H9 (cell line): ENCODE data around the gene RRP9. TPM values are rescaled to one million over a fixed set of nuclear protein-coding genes. Genes with fewer than 3 reads are reported as not detected.

ENCODE experiments used
- DNase-seq: peaks from one replicate; pipeline ENCODE4 v3.0.0-alpha.2; 2017
- H2AFZ ChIP-seq: one replicate; pipeline ENCODE4 v1.6.1; 2013; ENCODE audit warnings: mild to moderate bottlenecking, low read length, control low read depth, moderate library complexity
- H2AK5ac ChIP-seq: 2 replicates; pipeline ENCODE4 v1.6.1; 2013; ENCODE audit warnings: low read length, control low read depth, mixed read lengths; ENCODE audit not compliant: insufficient read length
- H2BK120ac ChIP-seq: one replicate; pipeline ENCODE4 v1.6.1; 2013; ENCODE audit warnings: low read depth, mild to moderate bottlenecking, low read length, control low read depth, inconsistent platforms; ENCODE audit not compliant: poor library complexity, severe bottlenecking
- H2BK12ac ChIP-seq: 2 replicates; pipeline ENCODE4 v1.6.1; 2013; ENCODE audit warnings: low read length, control low read depth, mixed read lengths, low read depth; ENCODE audit not compliant: insufficient read length
- H2BK15ac ChIP-seq: 2 replicates; pipeline ENCODE4 v1.6.1; 2013; ENCODE audit warnings: low read depth, low read length, control low read depth
- H2BK20ac ChIP-seq: one replicate; pipeline ENCODE4 v1.6.1; 2013; ENCODE audit warnings: low read depth, mild to moderate bottlenecking, low read length, control low read depth, inconsistent platforms; ENCODE audit not compliant: poor library complexity, severe bottlenecking
- H2BK5ac ChIP-seq: 2 replicates; pipeline ENCODE4 v1.6.1; 2013; ENCODE audit warnings: low read length, control low read depth, mixed read lengths; ENCODE audit not compliant: insufficient read length
- H3K14ac ChIP-seq: 2 replicates; pipeline ENCODE4 v1.6.1; 2013; ENCODE audit warnings: low read length, control low read depth; ENCODE audit not compliant: insufficient read depth
- H3K18ac ChIP-seq: 2 replicates; pipeline ENCODE4 v1.6.1; 2013; ENCODE audit warnings: low read depth, mild to moderate bottlenecking, mixed read lengths, low read length, control low read depth; ENCODE audit not compliant: insufficient read length
- H3K23ac ChIP-seq: 2 replicates; pipeline ENCODE4 v1.6.1; 2013; ENCODE audit warnings: low read length, control low read depth, mixed read lengths, low read depth; ENCODE audit not compliant: insufficient read length
- H3K23me2 ChIP-seq: 2 replicates; pipeline ENCODE4 v1.6.1; 2013; ENCODE audit warnings: low read depth, mild to moderate bottlenecking, mixed read lengths, low read length, control low read depth; ENCODE audit not compliant: insufficient read length, poor library complexity, severe bottlenecking
- H3K27ac ChIP-seq: 2 replicates; pipeline ENCODE4 v1.5.1; 2013; ENCODE audit warnings: low read length, control low read depth, mixed read lengths, low read depth; ENCODE audit not compliant: insufficient read length
- H3K27me3 ChIP-seq: 2 replicates; pipeline ENCODE4 v1.6.1; 2013; ENCODE audit warnings: low read length, control low read depth, inconsistent platforms; ENCODE audit not compliant: insufficient read depth
- H3K4ac ChIP-seq: 2 replicates; pipeline ENCODE4 v1.6.1; 2013; ENCODE audit warnings: low read depth, mild to moderate bottlenecking, control low read depth, inconsistent platforms, low read length, moderate library complexity
- H3K4me1 ChIP-seq: 2 replicates; pipeline ENCODE4 v1.6.1; 2013; ENCODE audit warnings: low read length, control low read depth, inconsistent platforms; ENCODE audit not compliant: insufficient read depth
- H3K4me2 ChIP-seq: 2 replicates; pipeline ENCODE4 v1.6.1; 2013; ENCODE audit warnings: low read length, control low read depth, mixed read lengths; ENCODE audit not compliant: insufficient read length, insufficient read depth
- H3K56ac ChIP-seq: 2 replicates; pipeline ENCODE4 v1.6.1; 2013; ENCODE audit warnings: low read depth, mild to moderate bottlenecking, mixed read lengths, low read length, control low read depth; ENCODE audit not compliant: insufficient read length
- H3K79me1 ChIP-seq: 2 replicates; pipeline ENCODE4 v1.6.1; 2013; ENCODE audit warnings: low read depth, mild to moderate bottlenecking, moderate library complexity, low read length, control low read depth, inconsistent platforms; ENCODE audit not compliant: insufficient read depth, poor library complexity, severe bottlenecking
- H3K79me2 ChIP-seq: 2 replicates; pipeline ENCODE4 v1.6.1; 2013; ENCODE audit warnings: low read length, control low read depth, inconsistent platforms; ENCODE audit not compliant: insufficient read depth
- H3K9ac ChIP-seq: 2 replicates; pipeline ENCODE4 v1.6.1; 2013; ENCODE audit warnings: low read length, control low read depth, mixed read lengths; ENCODE audit not compliant: insufficient read length; ENCODE audit errors: extremely low read depth
- H3K9me3 ChIP-seq: one replicate; pipeline ENCODE4 v1.6.1; 2013; ENCODE audit warnings: low read depth, low read length, inconsistent platforms; ENCODE audit not compliant: control insufficient read depth
- H3T11ph ChIP-seq: one replicate; pipeline ENCODE4 v1.6.1; 2013; ENCODE audit warnings: mild to moderate bottlenecking, low read length, control low read depth, inconsistent platforms
- H4K20me1 ChIP-seq: one replicate; pipeline ENCODE4 v1.6.1; 2013; ENCODE audit not compliant: control insufficient read depth, insufficient read length, insufficient read depth
- H4K5ac ChIP-seq: 2 replicates; pipeline ENCODE4 v1.6.1; 2013; ENCODE audit warnings: low read depth, mild to moderate bottlenecking, mixed read lengths, low read length, control low read depth; ENCODE audit not compliant: insufficient read length
- H4K8ac ChIP-seq: replicated peaks from 2 replicates; pipeline ENCODE4 v1.6.1; 2013; ENCODE audit warnings: low read length, control low read depth, mixed read lengths, low read depth; ENCODE audit not compliant: insufficient read length
- H4K91ac ChIP-seq: 2 replicates; pipeline ENCODE4 v1.6.1; 2013; ENCODE audit warnings: low read depth, mild to moderate bottlenecking, moderate library complexity, mixed read lengths, low read length, control low read depth; ENCODE audit not compliant: insufficient read length
- H3K27ac Mint-ChIP-seq, 3 experiments: 2 replicates in 2 of 3; 3 replicates in 1 of 3; pipeline ENCODE4 v1.8.0; 2020 to 2021; ENCODE audit warnings: mixed read lengths in 3 of 3, mild to moderate bottlenecking in 1 of 3, moderate library complexity in 1 of 3
- H3K27me3 Mint-ChIP-seq: 2 replicates; pipeline ENCODE4 v1.8.0; 2021; ENCODE audit warnings: low read depth, mild to moderate bottlenecking, moderate library complexity, mixed read lengths
- H3K36me3 Mint-ChIP-seq, 3 experiments: 2 replicates in 2 of 3; 3 replicates in 1 of 3; pipeline ENCODE4 v1.8.0; 2020 to 2021; ENCODE audit warnings: low read depth in 3 of 3, mixed read lengths in 3 of 3; ENCODE audit not compliant: insufficient read depth in 1 of 3
- H3K4me1 Mint-ChIP-seq, 2 experiments: 2 replicates each; pipeline ENCODE4 v1.8.0; 2020; ENCODE audit warnings: mixed read lengths in 2 of 2
- H3K4me3 Mint-ChIP-seq, 2 experiments: 2 replicates in 1 of 2; 3 replicates in 1 of 2; pipeline ENCODE4 v1.8.0; 2020 to 2021; ENCODE audit warnings: mild to moderate bottlenecking in 2 of 2, mixed read lengths in 2 of 2, moderate library complexity in 1 of 2
- H3K9me3 Mint-ChIP-seq, 2 experiments: 2 replicates in 1 of 2; 3 replicates in 1 of 2; pipeline ENCODE4 v1.8.0; 2020; ENCODE audit warnings: mild to moderate bottlenecking in 2 of 2, mixed read lengths in 2 of 2, moderate library complexity in 1 of 2
- CTCF ChIP-seq: fragments of 200-600 bp; sonication (generic); conservative IDR thresholded peaks from 3 replicates; pipeline ENCODE4 v1.8.0; 2021; ENCODE audit warnings: antibody characterized with exemption, mild to moderate bottlenecking
- WGBS: extraction: QIAGEN DNeasy Blood & Tissue Kit; methylation state at CpG from one replicate; pipeline ENCODE4 v1.1.7; 2013; ENCODE audit warnings: missing lambda C conversion rate, low lambda C conversion rate, mixed read lengths; ENCODE audit not compliant: insufficient read length; ENCODE audit errors: extremely low coverage; 5-methylcytosine and 5-hydroxymethylcytosine counted together
- total RNA-seq: library from RNA; stranded (reverse); gene quantifications from 2 replicates; pipeline ENCODE4 v1.2.1, GENCODE V29; 2021

The RRP9 gene
- total RNA-seq, 1 experiment from 2014 or later = 64.0 TPM

- Histone ChIP-seq H3K23me2 (no peaks in the 10 kb centered on the region), H3K4ac (no peak overlapping the region), H4K91ac (no peak overlapping the region), H3K4me2 (no peak overlapping the region), H3K14ac (no peak overlapping the region), H4K20me1 (peaks cover 6% of the 10 kb centered on the region), H3T11ph (no peak overlapping the region), H4K8ac (no peak overlapping the region), H4K5ac (no peak overlapping the region), H3K23ac (no peak overlapping the region), H2BK12ac (no peak overlapping the region), H2AFZ (no peak overlapping the region), H2AK5ac (no peak overlapping the region), H2BK15ac (no peak overlapping the region), H3K18ac (no peak overlapping the region), H3K27ac (no peak overlapping the region), H3K4me1 (no peaks in the 10 kb centered on the region), H2BK20ac (no peak overlapping the region), H3K9me3 (no peaks in the 10 kb centered on the region), H3K9ac (no peak overlapping the region), H2BK5ac (no peak overlapping the region), H2BK120ac (no peak overlapping the region), H3K79me2 (no peaks in the 10 kb centered on the region), H3K79me1 (no peaks in the 10 kb centered on the region), H3K56ac (no peak overlapping the region), H3K27me3 (peaks cover 21% of the 10 kb centered on the region)
- peaks cover 95% of the 10 kb centered on the region for H3K27me3 Mint-ChIP-seq
- no peak overlapping the region for H3K27ac Mint-ChIP-seq
- TF ChIP-seq CTCF = no peak
- H3K4me1 Mint-ChIP-seq = no peaks in the 10 kb centered on the region; a peak in 1 of 4 replicates
- DNase-seq = no peak
- no peaks in the 10 kb centered on the region for H3K36me3 Mint-ChIP-seq
- no peak overlapping the region for H3K4me3 Mint-ChIP-seq
- WGBS = no CpG with 5 or more reads among the region's 2 CpGs
- no peaks in the 10 kb centered on the region for H3K9me3 Mint-ChIP-seq
Observed at GRCh38 chr3:51950899-51951298, 9.2 kb upstream of the RRP9 start.
